OCI-LY7 (cell line): ENCODE data around the gene DNASE1L3.
"Not testable (repeated sequence)": the region's sequence is repeated elsewhere in the genome, so short reads cannot be mapped to it uniquely, and the experiment has no call there.

Experiments used
- CTCF ChIP-seq: fragments of 200-600 bp; sonication (generic); conservative IDR thresholded peaks from 2 replicates; pipeline ENCODE4 v1.5.1; 2014; ENCODE audit warnings: mild to moderate bottlenecking, antibody characterized with exemption, low read length, moderate library complexity, mixed read lengths
- EZH2phosphoT487 ChIP-seq: fragments of 200-600 bp; sonication (generic); IDR thresholded peaks from 2 replicates; pipeline ENCODE4 v1.6.1; 2018; ENCODE audit warnings: low read depth, borderline replicate concordance, mild to moderate bottlenecking, mixed run types, antibody characterized with exemption, low read length, moderate library complexity, mixed read lengths

- TF ChIP-seq CTCF, EZH2phosphoT487: not testable (repeated sequence)
Measured at GRCh38 chr3:58201451-58201850, 9.3 kb downstream of the DNASE1L3 start.
